Upper lobe of left lung (tissue), 6 donors: ENCODE results near the gene SYPL2. TPM values are rescaled to one million over a fixed set of nuclear protein-coding genes. Genes with fewer than 3 reads are reported as not detected.
"Not testable (repeated sequence)": the region's sequence is repeated elsewhere in the genome, so short reads cannot be mapped to it uniquely, and the experiment has no call there.

ENCODE experiments used
- ATAC-seq, 2 donors: fragments of 200-7000 bp; cut with Tn5 transposase; one replicate each; pipeline ENCODE4 v1.9.1; 2022; ENCODE audit warnings: mild to moderate bottlenecking in 2 of 2, moderate library complexity in 2 of 2; ENCODE audit not compliant: low FRiP score in 2 of 2
- DNase-seq, 2 donors: peaks; one replicate each; pipeline ENCODE4 v3.0.0-alpha.2; 2019 to 2020
- H3K27ac ChIP-seq, 4 donors: fragments of 200-600 bp; sonication (generic); one replicate each; pipeline ENCODE4 v1.5.1; 2016 to 2019
- H3K27me3 ChIP-seq, 4 donors: fragments of 200-600 bp; sonication (generic); one replicate each; pipeline ENCODE4 v1.5.1; 2017 to 2019
- H3K36me3 ChIP-seq, 4 donors: fragments of 200-600 bp; sonication (generic); one replicate each; pipeline ENCODE4 v1.5.1; 2016 to 2019
- H3K4me1 ChIP-seq, 4 donors: fragments of 200-600 bp; sonication (generic); one replicate each; pipeline ENCODE4 v1.5.1; 2018 to 2019
- H3K4me3 ChIP-seq, 4 donors: fragments of 200-600 bp; sonication (generic); one replicate each; pipeline ENCODE4 v1.5.1; 2017 to 2019; ENCODE audit warnings: mild to moderate bottlenecking in 2 of 4, moderate library complexity in 1 of 4
- H3K9me3 ChIP-seq, 4 donors: fragments of 200-600 bp; sonication (generic); one replicate each; pipeline ENCODE4 v1.5.1; 2018 to 2019
- CTCF ChIP-seq, 6 experiments: fragments of 450-650 bp in 4 of 6; fragments of 200-600 bp in 2 of 6; sonication (generic) in 2 of 6; IDR thresholded peaks; one replicate each; pipeline ENCODE4 v1.5.1; 2016 to 2019; ENCODE audit warnings: antibody characterized with exemption in 6 of 6
- EP300 ChIP-seq, 4 donors: sonication (generic); formaldehyde crosslinking; IDR thresholded peaks; one replicate each; pipeline ENCODE4 v1.5.1; 2017; ENCODE audit warnings: antibody characterized with exemption in 4 of 4, control low read depth in 2 of 4
- POLR2A ChIP-seq, 4 donors: fragments of 450-650 bp; IDR thresholded peaks; one replicate each; pipeline ENCODE4 v1.5.1; 2016 to 2017; ENCODE audit warnings: antibody characterized with exemption in 4 of 4, mild to moderate bottlenecking in 2 of 4
- POLR2AphosphoS5 ChIP-seq, 2 donors: sonication (generic); formaldehyde crosslinking; IDR thresholded peaks; one replicate each; pipeline ENCODE4 v1.5.1; 2017; ENCODE audit warnings: antibody characterized with exemption in 2 of 2
- WGBS, 2 donors: methylation state at CpG; one replicate each; pipeline ENCODE4 v1.1.5; 2017 to 2018; 5-methylcytosine and 5-hydroxymethylcytosine counted together
- total RNA-seq, 6 donors: library from RNA; depleted of rRNA in 4 of 6; stranded (reverse); fragments of >200 nt in 4 of 6; gene quantifications; one replicate each; pipeline versions ENCODE4 v1.1.0 to v1.2.1, GENCODE V29; 2016 to 2021
- donor health status: DM: no; HTN: no; CAD: no; lungs with moderate emphysema.
- donor health status: DM: no; HTN: yes; CAD: no; lungs with severe emphysema.

SYPL2 gene
- total RNA-seq, 6 donors from 2014 or later, result 0.30 to 3.1 (median 1.1) TPM

- TF ChIP-seq POLR2AphosphoS5 (IDR thresholded peaks at IDR 0.05) (no peak), CTCF (IDR thresholded peaks at IDR 0.05) (no peak), EP300 (IDR thresholded peaks at IDR 0.05) (no peak)
- Histone ChIP-seq H3K4me3 (no peak overlapping the region), H3K27me3 (no peaks in the 10 kb centered on the region), H3K27ac (no peak overlapping the region), H3K4me1 (no peaks in the 10 kb centered on the region), H3K9me3 (no peaks in the 10 kb centered on the region), H3K36me3 (no peaks in the 10 kb centered on the region)
- WGBS, 2 donors, result 21 to 24% methylated on average over 1 of the region's 1 CpG
- DNase-seq (no peak), ATAC-seq (no peak)
Measured at GRCh38 chr1:109441069-109441468, 25.3 kb upstream of the SYPL2 start.

- Histone ChIP-seq H3K4me1 (no peaks in the 10 kb centered on the region), H3K27ac (no peak overlapping the region), H3K36me3 (no peaks in the 10 kb centered on the region), H3K4me3 (no peak overlapping the region), H3K27me3 (no peaks in the 10 kb centered on the region), H3K9me3 (no peaks in the 10 kb centered on the region)
- WGBS, 2 donors, result 59 to 76% methylated on average over 2 of the region's 2 CpGs
- no peak for TF ChIP-seq EP300 (IDR thresholded peaks at IDR 0.05)
- no peak for TF ChIP-seq CTCF (IDR thresholded peaks at IDR 0.05)
- TF ChIP-seq POLR2AphosphoS5 (IDR thresholded peaks at IDR 0.05), result no peak
- DNase-seq (no peak), ATAC-seq (no peak)
Measured at GRCh38 chr1:109443476-109443875, 22.9 kb upstream of the SYPL2 start.

DNA sequence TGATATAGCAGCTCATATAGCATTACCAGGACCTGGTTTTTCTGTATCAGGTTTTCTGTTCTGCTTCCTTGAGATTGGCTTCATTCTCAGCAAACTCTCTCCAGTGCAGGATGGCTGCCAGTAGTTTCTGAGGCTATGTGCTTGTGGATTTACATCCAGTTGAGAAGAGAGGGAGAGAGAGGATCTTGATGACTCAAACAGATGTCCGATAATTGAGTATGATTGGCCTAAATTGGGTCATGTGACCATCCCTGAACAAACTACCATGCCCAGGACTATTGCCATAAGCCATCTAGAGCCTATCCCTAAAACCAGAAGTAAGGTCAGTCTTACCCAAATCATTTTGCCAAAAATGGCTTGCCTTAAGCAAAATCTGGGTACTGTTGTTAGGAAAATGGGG, 22.0 kb upstream of the SYPL2 start:
- no peaks in the 10 kb centered on the region for H3K36me3 ChIP-seq
- TF ChIP-seq CTCF (IDR thresholded peaks at IDR 0.05) (no peak), POLR2A (IDR thresholded peaks at IDR 0.05) (no peak), POLR2AphosphoS5 (IDR thresholded peaks at IDR 0.05) (no peak), EP300 (IDR thresholded peaks at IDR 0.05) (no peak)
- ATAC-seq (no peak), DNase-seq (no peak)
- no peaks in the 10 kb centered on the region for H3K9me3 ChIP-seq
- no peak overlapping the region for H3K4me3 ChIP-seq
- H3K4me1 ChIP-seq, result no peaks in the 10 kb centered on the region
- WGBS, 2 donors, result 86% methylated on average over 1 of the region's 1 CpG
- no peak overlapping the region for H3K27ac ChIP-seq
- no peaks in the 10 kb centered on the region for H3K27me3 ChIP-seq

DNA sequence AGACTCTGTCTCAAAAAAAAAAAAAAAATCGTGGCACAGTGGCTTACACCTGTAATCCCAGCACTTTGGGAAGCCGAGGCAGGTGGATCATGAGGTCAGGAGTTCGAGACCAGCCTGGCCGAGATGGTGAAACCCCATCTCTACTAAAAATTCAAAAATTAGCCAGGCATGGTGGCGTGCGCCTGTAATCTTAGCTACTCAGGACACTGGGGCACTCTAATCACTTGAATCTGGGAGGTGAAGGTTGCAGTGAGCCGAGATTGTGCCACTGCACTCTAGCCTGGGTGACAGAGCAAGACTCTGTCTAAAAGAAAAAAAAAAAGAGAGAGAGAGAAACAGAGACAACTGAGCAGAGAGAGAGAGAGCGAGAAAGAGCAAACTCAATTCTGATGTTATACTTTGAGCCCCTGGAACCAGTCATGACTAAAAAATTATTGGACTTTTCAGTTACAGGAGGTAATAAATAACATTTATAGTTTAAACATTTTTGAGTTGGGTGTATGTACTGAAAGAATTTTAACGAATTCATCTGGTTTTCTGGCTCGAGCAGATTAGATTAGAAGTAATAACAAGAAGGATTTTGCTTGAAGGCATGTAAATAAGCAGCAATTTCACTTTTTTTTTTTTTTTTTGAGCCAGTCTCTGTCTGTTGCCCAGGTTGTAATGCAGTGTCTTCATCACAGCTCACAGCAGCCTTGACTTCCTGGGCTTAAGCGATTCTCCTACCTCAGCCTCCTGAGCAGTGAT, 20.2 kb upstream of the SYPL2 start:
- not testable (repeated sequence) for H3K36me3 ChIP-seq, H3K4me1 ChIP-seq, H3K27ac ChIP-seq, DNase-seq, H3K4me3 ChIP-seq, H3K9me3 ChIP-seq, H3K27me3 ChIP-seq, ATAC-seq
- WGBS, 2 donors, result 71 to 74% methylated on average over 11 of the region's 11 CpGs

GRCh38 chr1:109447524-109447923, 18.8 kb upstream of the SYPL2 start:
- Histone ChIP-seq H3K4me1 (no peaks in the 10 kb centered on the region), H3K27me3 (no peaks in the 10 kb centered on the region), H3K4me3 (no peak overlapping the region), H3K36me3 (no peaks in the 10 kb centered on the region), H3K9me3 (no peaks in the 10 kb centered on the region), H3K27ac (no peak overlapping the region)
- no peak for DNase-seq
- TF ChIP-seq CTCF (IDR thresholded peaks at IDR 0.05), result no peak
- TF ChIP-seq POLR2AphosphoS5 (IDR thresholded peaks at IDR 0.05), result no peak
- TF ChIP-seq POLR2A (IDR thresholded peaks at IDR 0.05), result no peak
- TF ChIP-seq EP300 (IDR thresholded peaks at IDR 0.05), result no peak
- WGBS, 2 donors, result 60% methylated on average over 4 of the region's 4 CpGs
- ATAC-seq, result no peak
